Smooth muscle cell (in vitro differentiated cells): ENCODE data around the gene XKR3. TPM values are rescaled to one million over a fixed set of nuclear protein-coding genes. Genes with fewer than 3 reads are reported as not detected.

ENCODE experiments used
- DNase-seq: peaks from one replicate; lab custom pipeline; 2025; ENCODE audit not compliant: unreplicated experiment; lab: John Stamatoyannopoulos, UW
- H2AFZ ChIP-seq: fragments of 200-600 bp; sonication (generic); 2 replicates; pipeline ENCODE4 v1.6.0; 2016; ENCODE audit warnings: antibody characterized with exemption, low read depth, mild to moderate bottlenecking
- H3F3A ChIP-seq: fragments of 200-600 bp; sonication (generic); 2 replicates; pipeline ENCODE4 v1.6.0; 2017; ENCODE audit warnings: antibody characterized with exemption, low read depth
- H3K27ac ChIP-seq: fragments of 200-600 bp; sonication (generic); 2 replicates; pipeline ENCODE4 v1.5.1; 2016; ENCODE audit warnings: low read depth, mild to moderate bottlenecking
- H3K27me3 ChIP-seq: fragments of 200-600 bp; sonication (generic); 2 replicates; pipeline ENCODE4 v1.6.1; 2016; ENCODE audit warnings: low read depth, mild to moderate bottlenecking
- H3K36me3 ChIP-seq: fragments of 200-600 bp; sonication (generic); 2 replicates; pipeline ENCODE4 v1.5.1; 2016; ENCODE audit warnings: low read depth
- H3K4me1 ChIP-seq: fragments of 200-600 bp; sonication (generic); 2 replicates; pipeline ENCODE4 v1.5.1; 2016; ENCODE audit warnings: low read depth
- H3K4me2 ChIP-seq: fragments of 200-600 bp; sonication (generic); 2 replicates; pipeline ENCODE4 v1.6.0; 2016; ENCODE audit warnings: mild to moderate bottlenecking
- H3K4me3 ChIP-seq: fragments of 200-600 bp; sonication (generic); 2 replicates; pipeline ENCODE4 v1.5.1; 2016; ENCODE audit warnings: mild to moderate bottlenecking
- H3K79me2 ChIP-seq: fragments of 200-600 bp; sonication (generic); 2 replicates; pipeline ENCODE4 v1.6.0; 2016; ENCODE audit warnings: low read depth, mild to moderate bottlenecking
- H3K9ac ChIP-seq: fragments of 200-600 bp; sonication (generic); 2 replicates; pipeline ENCODE4 v1.6.0; 2016; ENCODE audit warnings: low read depth
- H3K9me3 ChIP-seq: fragments of 200-600 bp; sonication (generic); replicated peaks from 2 replicates; pipeline ENCODE4 v1.5.1; 2016; ENCODE audit warnings: low read depth
- H4K20me1 ChIP-seq: fragments of 200-600 bp; sonication (generic); 2 replicates; pipeline ENCODE4 v1.6.0; 2016; ENCODE audit warnings: low read depth
- WGBS: methylation state at CpG from one replicate; pipeline ENCODE4 v1.1.7; 2016; ENCODE audit warnings: low lambda C conversion rate; 5-methylcytosine and 5-hydroxymethylcytosine counted together
- polyA plus RNA-seq: library from polyadenylated mRNA; unstranded; fragments of >200 nt; fragmentation: Nextera tagmentation; extraction: Ambion mirVana; gene quantifications from 2 replicates; pipeline ENCODE4 v1.2.1, GENCODE V29; 2016
- total RNA-seq: library from RNA; depleted of rRNA; stranded (reverse); fragments of >200 nt; gene quantifications from 2 replicates; pipeline ENCODE4 v1.2.3, GENCODE V29; 2014
- TF ChIP-seq, protein P1 (sequence below): fragments of 200-600 bp; sonication (generic); IDR thresholded peaks from 2 replicates; pipeline ENCODE4 v1.5.1; 2017; ENCODE audit warnings: borderline replicate concordance, mild to moderate bottlenecking, antibody characterized with exemption; ENCODE audit not compliant: insufficient read depth, poor library complexity, severe bottlenecking

The XKR3 gene
- total and polyA plus RNA-seq, 2 experiments from 2014 or later = not detected

- TF ChIP-seq, protein P1, sequence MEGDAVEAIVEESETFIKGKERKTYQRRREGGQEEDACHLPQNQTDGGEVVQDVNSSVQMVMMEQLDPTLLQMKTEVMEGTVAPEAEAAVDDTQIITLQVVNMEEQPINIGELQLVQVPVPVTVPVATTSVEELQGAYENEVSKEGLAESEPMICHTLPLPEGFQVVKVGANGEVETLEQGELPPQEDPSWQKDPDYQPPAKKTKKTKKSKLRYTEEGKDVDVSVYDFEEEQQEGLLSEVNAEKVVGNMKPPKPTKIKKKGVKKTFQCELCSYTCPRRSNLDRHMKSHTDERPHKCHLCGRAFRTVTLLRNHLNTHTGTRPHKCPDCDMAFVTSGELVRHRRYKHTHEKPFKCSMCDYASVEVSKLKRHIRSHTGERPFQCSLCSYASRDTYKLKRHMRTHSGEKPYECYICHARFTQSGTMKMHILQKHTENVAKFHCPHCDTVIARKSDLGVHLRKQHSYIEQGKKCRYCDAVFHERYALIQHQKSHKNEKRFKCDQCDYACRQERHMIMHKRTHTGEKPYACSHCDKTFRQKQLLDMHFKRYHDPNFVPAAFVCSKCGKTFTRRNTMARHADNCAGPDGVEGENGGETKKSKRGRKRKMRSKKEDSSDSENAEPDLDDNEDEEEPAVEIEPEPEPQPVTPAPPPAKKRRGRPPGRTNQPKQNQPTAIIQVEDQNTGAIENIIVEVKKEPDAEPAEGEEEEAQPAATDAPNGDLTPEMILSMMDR = no peak
- no peaks in the 10 kb centered on the region for H3K27me3 ChIP-seq
- no peak overlapping the region for H2AFZ ChIP-seq
- H3K9me3 ChIP-seq = no peaks in the 10 kb centered on the region
- H3K4me1 ChIP-seq = no peaks in the 10 kb centered on the region
- H3K27ac ChIP-seq = no peak overlapping the region
- H3K79me2 ChIP-seq = no peaks in the 10 kb centered on the region
- WGBS = 92% methylated on average over 5 of the region's 5 CpGs
- H3F3A ChIP-seq = no peaks in the 10 kb centered on the region
- H3K4me2 ChIP-seq = no peak overlapping the region
- H3K9ac ChIP-seq = no peak overlapping the region
- no peaks in the 10 kb centered on the region for H3K36me3 ChIP-seq
- no peak overlapping the region for H3K4me3 ChIP-seq
- no peaks in the 10 kb centered on the region for H4K20me1 ChIP-seq
- DNase-seq = no peak
These were observed 6.0 kb upstream of the XKR3 start for GRCh38 chr22:16831257-16831656.

GRCh38 chr22:16829985-16830384 lies 4.8 kb upstream of the XKR3 start:
- 78% methylated on average over 3 of the region's 3 CpGs for WGBS
- Histone ChIP-seq H3K9me3 (no peaks in the 10 kb centered on the region), H3K4me3 (no peak overlapping the region), H3K36me3 (no peaks in the 10 kb centered on the region), H3K27ac (no peak overlapping the region), H3K4me2 (no peak overlapping the region), H3K9ac (no peak overlapping the region), H3F3A (no peaks in the 10 kb centered on the region), H3K27me3 (no peaks in the 10 kb centered on the region), H3K79me2 (no peaks in the 10 kb centered on the region), H2AFZ (no peak overlapping the region), H4K20me1 (no peaks in the 10 kb centered on the region), H3K4me1 (no peaks in the 10 kb centered on the region)
- no peak for DNase-seq
- TF ChIP-seq, protein P1 = no peak

DNA sequence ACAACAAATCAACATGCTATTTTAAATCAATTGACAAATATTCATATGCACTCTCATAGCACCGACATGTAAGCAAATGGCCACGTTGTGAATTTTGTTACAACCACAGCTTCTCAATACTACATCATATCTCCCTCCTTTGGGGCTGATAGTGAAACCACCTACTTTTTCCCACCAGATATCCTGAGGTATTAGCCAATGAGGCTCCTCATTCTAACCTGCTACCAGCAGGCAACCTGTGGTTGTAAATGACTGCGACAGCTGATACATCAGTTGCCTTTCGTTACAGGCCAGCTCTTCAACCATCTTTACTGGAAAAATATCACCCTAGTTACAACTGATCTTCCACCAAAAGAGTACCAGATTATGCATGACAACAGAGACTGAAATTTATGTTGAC lies 3.7 kb upstream of the XKR3 start:
- 85% methylated on average over 4 of the region's 4 CpGs for WGBS
- Histone ChIP-seq H3K9me3 (no peaks in the 10 kb centered on the region), H3K27ac (no peak overlapping the region), H3F3A (no peaks in the 10 kb centered on the region), H4K20me1 (no peaks in the 10 kb centered on the region), H3K4me2 (no peak overlapping the region), H2AFZ (no peak overlapping the region), H3K79me2 (no peaks in the 10 kb centered on the region), H3K4me3 (no peak overlapping the region), H3K36me3 (no peaks in the 10 kb centered on the region), H3K27me3 (no peaks in the 10 kb centered on the region), H3K4me1 (no peaks in the 10 kb centered on the region), H3K9ac (no peak overlapping the region)
- TF ChIP-seq, protein P1 = no peak
- DNase-seq = no peak

- no peak for DNase-seq
- Histone ChIP-seq H3K79me2 (no peaks in the 10 kb centered on the region), H3K36me3 (no peaks in the 10 kb centered on the region), H2AFZ (no peak overlapping the region), H3F3A (no peaks in the 10 kb centered on the region), H3K27ac (no peak overlapping the region), H3K9me3 (no peaks in the 10 kb centered on the region), H3K4me1 (no peaks in the 10 kb centered on the region), H3K4me3 (no peak overlapping the region), H3K9ac (no peak overlapping the region), H3K27me3 (no peaks in the 10 kb centered on the region), H3K4me2 (no peak overlapping the region), H4K20me1 (no peaks in the 10 kb centered on the region)
- WGBS = 75% methylated on average over 1 of the region's 1 CpG
- TF ChIP-seq, protein P1 = no peak
These were observed 2.3 kb upstream of the XKR3 start for GRCh38 chr22:16827506-16827905.
